SHP77 treated with DMSO at 0.1 percent for 48 hours (cell line): ENCODE measurements around the gene KRI1.
"Not testable (repeated sequence)": the region's sequence is repeated elsewhere in the genome, so short reads cannot be mapped to it uniquely, and the experiment has no call there.

Source experiments
- DNase-seq: peaks from one replicate; lab custom pipeline; 2025; lab: John Stamatoyannopoulos, UW

KRI1 gene

DNA sequence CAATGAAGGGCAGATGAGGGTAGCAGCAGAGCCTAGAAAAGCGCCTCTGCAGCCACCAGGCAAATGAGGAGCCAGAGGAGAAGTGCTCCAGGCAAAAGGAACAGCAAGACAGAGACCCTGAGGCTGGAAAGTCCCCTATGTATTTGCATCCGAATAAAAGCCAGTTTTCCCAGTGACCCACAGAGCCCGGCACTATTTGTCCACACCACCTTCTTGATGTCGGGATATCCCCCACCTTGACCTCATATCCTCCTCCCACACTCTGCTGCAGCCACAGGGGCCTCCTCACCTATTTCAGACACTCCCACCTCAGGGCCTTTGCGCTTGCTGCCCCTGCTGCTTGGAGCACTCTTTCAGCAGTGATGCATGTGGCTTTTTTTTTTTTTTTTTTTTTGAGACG lies 15.5 kb downstream of the KRI1 start:
- DNase-seq = no peak

DNA sequence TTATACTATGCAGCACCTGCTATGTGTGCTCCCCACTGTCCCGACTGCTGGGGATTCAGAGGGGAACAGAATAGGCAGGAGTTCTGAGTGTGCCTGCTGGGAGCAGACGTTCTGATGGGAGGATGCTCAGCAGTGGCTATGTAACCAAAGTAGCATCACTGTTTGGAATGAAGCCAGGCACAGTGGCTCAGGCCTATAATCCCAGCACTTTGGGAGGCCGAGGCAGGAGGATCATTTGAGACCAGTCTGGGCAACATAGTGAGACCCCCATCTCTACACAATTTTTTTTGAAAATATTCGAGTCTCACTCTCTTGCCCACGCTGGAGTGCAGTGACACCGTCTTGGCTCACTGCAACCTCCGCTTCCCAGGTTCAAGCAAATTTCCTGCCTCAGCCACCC lies 16.1 kb downstream of the KRI1 start:
- DNase-seq = no peak

DNA sequence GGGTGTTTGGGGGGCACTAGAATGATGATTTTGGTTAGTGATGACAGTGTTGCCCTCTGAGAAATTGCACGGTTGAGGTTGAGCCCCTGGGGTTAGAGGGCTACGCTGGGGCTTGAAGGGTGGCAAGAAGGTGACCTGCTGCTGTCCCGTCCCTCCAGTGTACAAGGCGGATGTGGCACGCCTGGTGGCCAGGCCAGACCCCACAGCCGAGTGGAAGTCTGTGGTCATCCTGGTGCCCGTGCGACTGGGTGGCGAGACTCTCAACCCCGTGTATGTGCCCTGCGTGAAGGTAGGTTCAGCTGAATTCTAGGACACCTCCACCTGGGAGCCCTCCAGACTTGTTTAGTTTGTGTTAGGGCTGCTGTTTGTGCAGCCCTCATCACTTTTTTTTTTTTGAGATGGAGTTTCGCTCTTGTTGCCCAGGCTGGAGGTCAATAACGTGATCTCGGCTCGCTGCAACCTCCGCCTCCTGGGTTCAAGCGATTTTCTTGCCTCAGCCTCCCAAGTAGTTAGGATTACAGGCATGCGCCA lies 17.0 kb downstream of the KRI1 start:
- no peak for DNase-seq

DNA sequence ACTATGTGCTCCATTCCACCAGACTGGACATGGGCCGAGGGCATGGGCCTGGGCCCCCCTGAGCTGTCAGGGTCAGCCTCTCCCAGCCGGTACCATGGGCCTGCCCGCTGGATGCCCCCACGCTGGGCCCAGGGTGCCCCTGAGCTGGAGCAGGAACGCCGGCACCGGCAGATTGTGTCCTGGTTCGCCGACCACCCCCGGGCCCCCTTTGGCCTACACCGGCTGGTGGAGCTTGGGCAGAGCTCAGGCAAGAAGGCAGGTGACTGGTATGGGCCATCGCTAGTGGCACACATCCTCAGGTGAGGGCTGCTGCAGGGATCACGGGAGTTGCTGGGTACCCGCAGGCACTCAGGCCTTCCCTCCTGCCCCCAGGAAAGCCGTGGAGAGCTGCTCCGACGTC lies 19.0 kb downstream of the KRI1 start:
- no peak for DNase-seq

DNA sequence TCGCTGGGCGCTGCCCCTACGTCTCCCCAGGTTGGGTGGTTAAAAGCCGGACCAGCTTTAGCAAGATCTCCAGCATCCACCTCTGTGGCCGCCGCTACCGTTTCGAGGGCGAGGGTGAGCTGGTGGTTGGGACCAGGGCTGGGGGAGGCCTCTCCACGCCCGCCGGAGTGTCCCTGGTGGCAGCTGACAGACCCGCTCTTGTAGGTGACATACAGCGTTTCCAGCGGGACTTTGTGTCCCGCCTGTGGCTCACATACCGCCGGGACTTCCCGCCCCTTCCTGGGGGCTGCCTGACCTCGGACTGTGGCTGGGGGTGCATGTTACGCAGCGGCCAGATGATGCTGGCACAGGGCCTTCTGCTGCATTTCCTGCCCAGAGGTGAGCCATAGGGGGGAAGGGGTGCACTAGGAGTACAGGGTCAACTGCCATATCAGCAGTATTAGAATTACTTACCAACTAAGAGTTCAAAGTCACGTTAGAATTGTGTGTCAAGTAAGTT lies 21.0 kb downstream of the KRI1 start:
- DNase-seq = no peak

DNA sequence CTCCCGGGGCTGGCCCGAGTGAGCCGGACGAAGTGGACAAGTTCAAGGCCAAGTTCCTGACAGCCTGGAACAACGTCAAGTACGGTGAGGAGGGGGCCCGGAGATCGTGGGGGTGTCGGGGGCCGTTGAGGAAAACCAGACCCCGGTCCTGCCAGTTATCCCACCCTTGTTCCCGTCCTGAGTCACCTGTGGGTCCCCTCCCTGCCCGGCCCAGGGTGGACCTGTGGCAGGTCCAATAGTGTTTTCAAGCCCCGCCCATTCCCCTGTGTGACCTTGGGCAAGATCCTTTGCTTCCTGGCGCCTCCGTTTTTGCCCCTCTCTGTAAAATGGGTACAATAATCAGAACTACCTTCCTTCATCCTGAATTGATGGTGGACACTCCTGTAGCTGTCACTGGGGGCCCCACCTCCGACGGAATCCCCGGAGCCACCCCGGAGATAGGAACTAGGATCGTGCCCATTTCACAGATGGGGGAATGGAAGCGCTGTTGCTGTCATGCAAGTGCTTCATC lies 21.5 kb downstream of the KRI1 start:
- DNase-seq = no peak

DNA sequence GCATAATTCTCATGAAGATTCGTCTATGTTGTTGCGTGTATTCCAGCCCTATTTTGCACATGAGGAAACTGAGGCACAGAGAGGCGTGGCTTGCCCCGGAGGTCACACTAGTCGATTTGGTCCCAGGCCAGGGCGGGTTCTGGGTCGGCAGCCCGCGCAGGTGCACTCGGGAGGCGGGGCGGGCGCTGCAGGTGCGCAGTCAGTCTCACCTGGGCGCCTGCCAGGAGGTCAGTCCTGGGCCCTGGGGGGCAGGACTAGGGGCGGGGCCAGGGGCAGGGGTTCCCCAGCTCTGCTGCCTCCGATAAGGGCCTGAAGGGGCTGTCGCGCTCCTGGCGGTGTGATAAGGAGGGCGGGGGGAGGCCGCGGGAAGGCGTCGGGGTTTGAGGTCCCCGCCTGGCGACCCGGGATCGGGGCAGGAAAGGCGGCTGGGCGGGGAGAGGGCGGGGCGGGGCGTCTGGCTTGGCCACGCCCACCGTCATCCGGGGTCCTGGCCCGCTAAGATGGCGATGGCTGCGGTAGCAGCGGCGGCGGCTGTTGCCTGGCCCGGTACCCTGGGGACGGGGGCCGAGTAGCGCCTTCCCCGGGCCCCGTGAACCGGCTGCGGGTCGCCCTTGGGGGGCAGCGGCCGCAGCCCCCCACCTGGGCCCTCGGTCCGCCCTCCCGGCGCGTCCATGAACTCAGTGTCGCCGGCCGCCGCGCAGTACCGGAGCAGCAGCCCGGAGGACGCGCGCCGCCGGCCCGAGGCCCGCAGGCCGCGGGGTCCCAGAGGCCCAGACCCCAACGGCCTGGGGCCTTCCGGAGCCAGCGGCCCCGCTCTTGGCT lies 22.2 kb downstream of the KRI1 start, which contains the start of gene ATG4D:
Gene ATG4D (plus strand): TSS at position 485 of the 822 bp plus-strand sequence. CDS start 187 bp downstream, at position 672.
- peak; percentile 29 for DNase-seq

DNA sequence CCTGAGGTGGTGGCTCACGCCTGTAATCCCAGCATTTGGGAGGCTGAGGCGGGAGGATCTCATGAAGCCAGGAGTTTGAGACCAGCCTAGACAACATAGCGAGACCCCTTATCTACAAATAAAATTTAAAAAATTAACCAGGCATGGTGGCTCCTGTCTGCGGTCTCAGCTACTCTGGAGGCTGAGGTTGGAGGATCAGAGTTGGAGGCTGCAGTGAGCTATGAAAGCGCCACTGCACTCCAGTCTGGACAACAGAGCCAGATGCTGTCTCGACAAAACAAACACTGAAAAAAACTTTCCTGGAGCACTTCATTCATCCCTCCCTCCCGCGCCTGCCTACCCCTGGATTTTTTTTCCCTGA lies 22.8 kb downstream of the KRI1 start:
- DNase-seq = no peak

DNA sequence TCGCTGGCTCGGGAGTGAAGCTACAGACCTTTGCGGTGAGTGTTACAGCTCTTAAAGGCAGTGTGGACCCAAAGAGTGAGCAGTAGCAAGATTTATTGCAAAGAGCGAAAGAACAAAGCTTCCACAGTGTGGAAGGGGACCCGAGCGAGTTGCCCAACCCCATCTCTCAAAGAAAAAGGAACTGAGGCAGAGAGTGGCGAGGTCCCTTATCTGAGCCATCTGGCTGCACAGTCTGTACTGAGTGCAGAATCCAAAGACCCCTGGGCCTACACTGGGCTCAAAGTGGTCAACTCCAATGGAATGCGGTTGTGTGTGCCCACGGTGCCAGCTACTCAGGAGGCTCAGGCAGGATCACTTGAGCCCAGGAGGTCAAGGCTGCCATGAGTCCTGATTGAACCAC lies 26.8 kb downstream of the KRI1 start:
- not testable (repeated sequence) for DNase-seq

DNA sequence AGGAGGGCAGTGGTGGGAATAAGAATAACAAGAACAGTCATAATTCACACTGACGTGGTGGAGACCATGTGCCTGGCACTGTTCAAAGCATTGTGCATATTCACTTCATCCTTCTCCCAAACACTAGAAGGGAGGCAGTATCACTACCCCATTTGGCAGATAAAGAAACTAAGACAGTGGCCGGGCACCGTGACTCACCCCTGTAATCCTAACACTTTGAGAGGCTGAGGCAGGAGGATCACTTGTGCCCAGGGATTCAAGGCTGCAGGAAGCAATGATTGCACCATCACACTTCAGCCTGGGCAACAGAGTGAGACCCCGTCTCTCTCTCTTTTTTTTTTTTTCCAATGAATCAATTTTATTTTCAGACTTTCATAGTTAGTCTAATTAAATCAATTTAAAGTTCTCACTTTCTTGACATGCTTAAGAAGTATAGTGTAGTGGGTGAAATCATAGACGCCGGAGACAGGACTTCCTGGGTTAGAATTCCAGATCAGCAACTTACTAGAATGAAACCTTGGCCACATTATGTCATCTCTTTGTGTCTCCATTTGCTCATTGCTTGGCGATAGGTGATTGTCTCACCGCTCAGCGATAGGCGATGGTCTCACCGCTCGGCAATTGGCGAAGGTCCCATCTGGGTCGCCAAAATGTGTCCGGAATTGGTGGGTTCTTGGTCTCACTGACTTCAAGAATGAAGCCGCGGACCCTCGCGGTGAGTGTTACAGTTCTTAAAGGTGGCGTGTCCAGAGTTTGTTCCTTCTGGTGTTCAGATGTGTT lies 27.4 kb downstream of the KRI1 start:
- no peak for DNase-seq

DNA sequence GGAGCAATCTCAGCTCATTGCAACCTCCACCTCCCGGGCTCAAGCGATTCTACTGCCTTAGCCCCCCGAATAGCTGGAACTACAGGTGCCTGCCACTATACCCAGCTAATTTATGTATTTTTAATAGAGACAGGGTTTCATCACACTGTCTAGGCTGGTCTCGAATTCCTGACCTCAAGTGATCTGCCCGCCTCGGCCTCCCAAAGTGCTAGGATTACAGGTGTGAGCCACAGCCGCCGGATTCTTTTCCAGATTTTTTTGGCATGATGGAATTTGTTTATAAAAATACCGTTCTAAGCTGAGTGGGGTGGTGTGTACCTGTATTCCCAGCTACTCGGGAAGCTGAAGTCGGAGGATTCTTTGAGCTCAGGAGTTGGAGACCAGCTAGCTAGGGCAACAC lies 28.1 kb downstream of the KRI1 start:
- DNase-seq = no peak

DNA sequence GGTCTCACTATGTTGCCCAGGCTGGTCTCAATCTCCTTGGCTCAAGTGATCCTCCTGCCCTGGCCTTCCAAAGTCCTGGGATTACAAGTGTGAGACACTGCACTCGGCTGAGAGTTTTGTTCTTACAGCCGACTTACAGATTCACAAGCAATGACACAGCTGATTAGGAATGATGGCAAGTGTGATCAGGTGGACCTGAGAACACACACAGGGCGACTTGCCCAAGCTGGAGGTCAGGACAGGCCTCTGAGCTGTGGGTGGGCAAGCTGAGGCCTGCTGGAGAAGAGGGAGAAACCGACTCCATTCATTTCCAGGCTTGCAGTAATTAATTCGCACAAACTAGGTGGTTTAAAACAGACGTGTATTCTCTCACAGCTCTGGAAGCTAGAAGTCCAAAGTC lies 30.2 kb downstream of the KRI1 start:
- no peak for DNase-seq

DNA sequence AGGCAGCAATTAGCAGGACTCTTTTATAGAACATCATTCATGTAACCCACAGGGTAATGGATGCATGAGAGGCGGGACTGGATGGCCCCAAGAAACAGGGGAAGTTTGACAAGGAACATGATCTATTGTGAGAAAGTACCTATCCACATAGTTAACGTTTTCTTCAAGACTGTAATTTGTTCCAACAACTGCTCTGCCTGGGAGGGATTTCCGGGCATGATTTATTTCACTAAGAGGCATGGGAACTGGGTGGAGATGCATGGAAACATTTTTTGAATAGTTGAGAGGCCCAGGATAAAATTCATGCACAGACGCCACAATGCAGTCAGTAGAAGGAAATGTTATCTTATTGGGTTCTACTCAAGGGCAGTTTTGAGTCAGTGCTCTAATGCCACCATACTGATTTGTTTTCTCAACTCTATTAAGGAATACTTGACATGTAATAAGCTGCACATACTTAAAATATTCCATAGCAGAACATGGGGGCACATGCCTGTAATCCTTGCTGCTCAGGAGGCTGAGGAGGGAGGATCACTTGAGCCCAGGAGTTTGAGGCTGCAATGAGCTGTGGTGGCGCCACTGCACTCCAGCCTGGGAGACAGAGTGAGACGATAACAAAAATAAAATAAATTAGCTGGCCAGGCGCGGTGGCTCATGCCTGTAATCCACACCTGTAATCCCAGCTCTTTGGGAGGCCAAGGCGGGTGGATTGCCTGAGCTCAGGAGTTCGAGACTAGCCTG lies 32.0 kb downstream of the KRI1 start:
- DNase-seq = no peak

DNA sequence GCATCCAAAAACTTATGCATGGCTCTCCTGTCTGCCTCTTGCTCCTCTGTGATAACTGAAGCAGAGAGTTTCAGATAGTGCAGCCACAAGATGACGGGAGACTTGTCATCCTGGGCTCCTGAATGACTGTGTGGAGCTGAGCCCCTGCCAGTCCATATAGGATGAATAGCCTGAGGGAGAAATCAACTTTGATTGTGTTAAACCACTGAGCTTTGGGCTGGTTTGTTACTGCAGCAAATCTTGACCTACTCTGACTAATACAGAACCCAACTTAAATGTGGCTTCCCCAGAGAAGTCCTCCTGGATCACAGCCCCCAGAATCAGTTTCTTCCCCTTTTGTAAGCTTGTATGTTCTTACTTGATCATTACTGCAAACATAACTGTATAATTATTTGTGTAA lies 33.4 kb downstream of the KRI1 start:
- DNase-seq = no peak

DNA sequence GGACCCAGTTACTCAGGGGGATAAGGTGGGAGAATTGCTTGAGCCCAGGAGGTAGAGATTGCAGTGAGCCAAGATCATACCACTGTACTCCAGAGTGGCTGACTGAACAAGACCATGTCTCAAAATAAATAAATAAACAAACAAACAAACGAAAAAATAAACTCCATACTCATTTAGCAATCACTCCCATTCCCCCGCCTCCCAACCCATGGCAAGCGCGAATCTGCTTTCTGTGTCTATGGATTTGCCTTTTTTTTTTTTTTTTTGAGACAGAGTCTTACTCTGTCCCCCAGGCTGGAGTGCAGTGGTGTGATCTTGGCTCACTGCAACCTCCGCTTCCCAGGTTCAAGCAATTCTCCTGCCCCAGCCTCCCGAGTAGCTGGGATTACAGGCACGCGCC lies 38.9 kb downstream of the KRI1 start:
- DNase-seq = not testable (repeated sequence)

DNA sequence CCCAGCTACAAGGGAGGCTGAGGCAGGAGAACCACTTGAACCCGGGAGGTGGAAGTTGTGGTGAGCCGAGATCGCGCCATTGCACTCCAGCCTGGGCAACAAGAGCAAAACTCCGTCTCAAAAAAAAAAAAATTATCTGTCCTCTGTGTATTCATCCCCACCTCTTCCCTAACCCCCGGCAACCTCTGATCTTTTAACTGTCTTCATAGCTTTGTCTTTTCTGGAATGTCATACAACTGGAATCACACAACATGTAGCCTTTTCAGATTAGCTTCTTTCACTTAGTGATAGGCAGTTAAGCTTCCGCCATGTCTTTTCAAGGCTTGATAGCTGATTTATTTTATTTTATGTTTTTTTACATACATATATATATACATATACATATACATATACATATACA lies 40.2 kb downstream of the KRI1 start:
- no peak for DNase-seq

DNA sequence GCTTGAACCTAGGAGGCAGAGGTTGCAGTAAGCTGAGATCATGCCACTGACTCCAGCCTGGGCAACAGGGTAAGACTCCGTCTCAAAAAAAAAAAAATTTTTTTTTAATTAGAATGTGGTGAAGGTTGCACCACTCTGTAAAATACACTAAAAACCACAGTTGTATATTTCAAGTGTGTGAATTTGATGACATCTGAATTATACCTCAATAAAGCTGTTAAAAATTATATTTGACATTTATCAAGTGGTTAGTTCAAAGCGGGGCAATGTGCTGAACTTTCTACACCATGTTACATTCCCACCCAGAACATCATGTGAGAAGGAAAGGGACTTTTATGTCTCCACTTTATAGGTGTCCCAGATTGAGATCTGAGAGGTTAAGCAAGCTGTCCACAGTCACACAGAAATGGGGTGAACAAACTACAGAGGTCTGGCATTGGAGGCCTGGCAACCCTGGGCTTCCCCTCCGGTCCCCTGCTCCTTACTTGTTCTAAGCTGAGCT lies 42.6 kb downstream of the KRI1 start:
- DNase-seq = no peak

DNA sequence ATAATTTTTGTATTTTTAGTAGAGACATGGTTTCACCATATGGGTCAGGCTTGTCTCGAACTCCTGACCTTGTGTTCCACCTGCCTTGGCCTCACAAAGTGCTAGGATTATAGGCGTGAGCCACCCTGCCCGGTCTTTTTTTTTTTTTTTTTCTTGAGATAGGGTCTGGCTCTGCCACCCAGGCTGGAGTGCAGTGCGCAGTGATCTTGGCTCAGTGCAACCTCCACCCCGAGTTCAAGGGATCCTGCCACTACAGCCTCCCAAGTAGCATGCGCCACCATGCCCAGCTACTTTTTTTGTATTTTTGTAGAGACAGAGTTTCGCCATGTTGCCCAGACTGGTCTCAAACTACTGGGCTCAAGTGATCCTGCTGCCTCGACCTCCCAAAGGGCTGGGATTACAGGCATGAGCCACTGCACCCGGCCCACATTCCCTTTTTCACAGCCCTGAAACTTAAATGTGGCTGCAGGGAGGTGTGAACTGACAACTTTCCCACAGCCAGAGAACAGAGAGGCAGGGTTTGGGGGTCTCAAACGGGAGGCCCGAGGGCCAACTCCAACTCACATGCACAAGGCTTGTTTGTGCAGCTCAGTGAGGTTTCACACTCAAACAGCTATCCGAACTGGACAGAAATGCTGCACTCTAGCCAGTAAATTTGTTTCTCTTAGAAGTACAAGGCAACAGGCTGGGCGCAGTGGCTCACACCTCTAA lies 44.2 kb downstream of the KRI1 start:
- DNase-seq = no peak

DNA sequence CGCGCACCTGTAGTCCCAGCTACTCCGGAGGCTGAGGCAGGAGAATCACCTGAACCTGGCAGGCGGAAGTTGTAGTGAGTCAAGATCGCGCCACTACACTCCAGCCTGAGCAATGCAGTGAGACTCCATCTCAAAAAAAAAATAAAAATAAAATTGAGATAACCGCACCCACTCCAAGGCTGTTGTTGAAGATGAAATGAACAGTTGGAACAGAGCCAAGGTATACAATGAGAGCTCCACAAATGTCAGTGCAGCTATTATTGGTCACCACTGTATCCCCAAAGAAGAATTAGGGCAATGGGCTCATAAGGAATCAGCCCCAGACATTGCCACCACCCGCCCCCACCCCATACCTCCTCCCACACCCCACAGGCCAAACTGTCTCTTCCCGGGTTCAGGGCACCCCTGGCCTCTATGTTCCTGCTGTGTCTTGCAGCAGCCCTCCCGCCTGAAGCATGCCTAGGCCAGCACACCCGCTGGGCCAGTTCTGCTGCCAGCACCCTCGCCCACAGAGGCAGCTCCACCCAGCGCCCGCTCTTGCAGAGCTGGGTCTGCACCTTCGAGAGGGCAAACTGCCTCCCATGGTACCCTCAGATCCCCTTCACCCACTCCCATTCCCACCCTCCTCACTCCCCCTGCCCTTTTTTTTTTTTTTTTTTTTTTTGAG lies 45.0 kb downstream of the KRI1 start:
- DNase-seq = no peak

DNA sequence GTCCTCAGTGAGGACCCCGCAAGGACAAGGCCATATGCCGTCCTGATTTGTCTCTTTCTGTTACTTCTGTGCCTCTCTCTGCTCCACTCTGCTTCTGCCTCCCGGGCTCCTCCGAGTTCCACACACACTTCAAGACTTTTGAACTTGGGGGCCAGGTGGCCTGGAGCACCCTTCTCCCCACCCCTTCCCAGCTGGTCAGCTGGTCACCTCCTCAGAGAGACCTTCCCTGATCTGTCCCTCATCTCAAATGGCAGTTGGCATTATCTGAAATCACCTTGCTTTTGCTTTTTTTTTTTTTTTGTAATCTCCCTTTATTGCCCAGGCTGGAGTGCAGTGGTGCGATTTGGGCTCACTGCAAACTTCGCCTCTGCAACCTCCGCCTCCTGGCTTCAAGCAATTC lies 46.4 kb downstream of the KRI1 start:
- DNase-seq = no peak
